ENCODE measurements around the gene PAX5.

DNA sequence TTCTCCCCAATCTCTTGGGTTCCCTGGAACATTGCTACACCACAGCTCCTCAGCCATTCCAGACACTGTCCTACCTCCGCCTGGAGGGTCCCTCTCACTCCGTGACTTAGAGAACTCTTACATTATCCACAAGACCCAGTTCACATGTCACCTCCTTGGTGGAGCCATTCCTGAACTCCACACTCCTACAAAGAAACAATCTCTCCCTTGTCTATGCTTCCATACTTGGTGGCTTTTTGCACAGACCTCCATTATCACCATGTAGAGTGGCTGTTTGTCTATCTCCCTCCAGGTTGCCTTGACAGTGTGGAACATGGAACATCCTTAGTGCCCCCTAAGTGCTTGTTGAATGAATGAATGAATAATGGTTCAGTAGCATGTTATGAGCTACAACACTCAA lies 105.9 kb downstream of the PAX5 start:
- no peak for TF ChIP-seq POLR2A (IDR thresholded peaks at IDR 0.05; ENCODE audit: low read length)
- no peak for TF ChIP-seq GATA1 (IDR thresholded peaks at IDR 0.05; ENCODE audit: low read depth, low read length)
